Stomach smooth muscle (tissue), 2 donors: ENCODE results near the gene SNRNP200.

Experiments used
- H3K27ac ChIP-seq: one replicate; pipeline ENCODE4 v1.7.0; 2013; ENCODE audit warnings: mild to moderate bottlenecking, low read length, inconsistent platforms
- H3K27me3 ChIP-seq, 2 donors: one replicate each; pipeline ENCODE4 v1.7.0; 2013; ENCODE audit warnings: low read length in 2 of 2; ENCODE audit not compliant: insufficient read depth in 2 of 2, control insufficient read depth in 1 of 2
- H3K36me3 ChIP-seq, 2 donors: one replicate each; pipeline ENCODE4 v1.7.0; 2013; ENCODE audit warnings: low read length in 2 of 2; ENCODE audit not compliant: control insufficient read depth in 2 of 2, insufficient read depth in 2 of 2
- H3K4me1 ChIP-seq: one replicate; pipeline ENCODE4 v1.7.0; 2013; ENCODE audit warnings: low read length; ENCODE audit not compliant: control insufficient read depth, insufficient read depth
- H3K4me3 ChIP-seq, 2 donors: one replicate each; pipeline ENCODE4 v1.7.0; 2013; ENCODE audit warnings: low read length in 2 of 2
- H3K9ac ChIP-seq, 2 donors: one replicate each; pipeline ENCODE4 v1.7.0; 2013; ENCODE audit warnings: low read length in 2 of 2, mild to moderate bottlenecking in 1 of 2
- H3K9me3 ChIP-seq, 2 donors: one replicate each; pipeline ENCODE4 v1.7.0; 2013; ENCODE audit warnings: low read length in 2 of 2; ENCODE audit not compliant: control insufficient read depth in 2 of 2
- donor health status: healthy.
- donor health status: Pancreatic carcinoma.

The SNRNP200 gene

GRCh38 chr2:96340493-96341414 is 35.4 kb upstream of the SNRNP200 start:
- no peak overlapping the region for H3K27ac ChIP-seq

GRCh38 chr2:96336873-96337272 is 31.5 kb upstream of the SNRNP200 start:
- no peaks in the 10 kb centered on the region for H3K9me3 ChIP-seq
- H3K27ac ChIP-seq, result no peak overlapping the region
- H3K27me3 ChIP-seq, result no peaks in the 10 kb centered on the region
- H3K36me3 ChIP-seq, result no peaks in the 10 kb centered on the region
- H3K4me1 ChIP-seq, result peaks cover 8% of the 10 kb centered on the region
- no peak overlapping the region for H3K4me3 ChIP-seq
- no peak overlapping the region for H3K9ac ChIP-seq

More at GRCh38 chr2:96340493-96341414, 35.4 kb upstream of the SNRNP200 start:
- Histone ChIP-seq H3K4me1 (peaks cover 5% of the 10 kb centered on the region), H3K4me3 (no peak overlapping the region), H3K36me3 (no peaks in the 10 kb centered on the region), H3K9me3 (no peaks in the 10 kb centered on the region), H3K27me3 (no peaks in the 10 kb centered on the region), H3K9ac (no peak overlapping the region)

GRCh38 chr2:96336104-96336775 is 30.9 kb upstream of the SNRNP200 start:
- no peaks in the 10 kb centered on the region for H3K27me3 ChIP-seq
- H3K27ac ChIP-seq, result no peak overlapping the region
- H3K36me3 ChIP-seq, result no peaks in the 10 kb centered on the region
- no peaks in the 10 kb centered on the region for H3K9me3 ChIP-seq
- H3K4me3 ChIP-seq, result peak overlapping the region; percentile 54 to 91
- peak overlapping the region; percentile 35 to 36 for H3K9ac ChIP-seq
- H3K4me1 ChIP-seq, result peaks cover 8% of the 10 kb centered on the region

GRCh38 chr2:96333708-96334107 is 28.4 kb upstream of the SNRNP200 start:
- Histone ChIP-seq H3K27ac (no peak overlapping the region), H3K9me3 (no peaks in the 10 kb centered on the region), H3K27me3 (no peaks in the 10 kb centered on the region)

GRCh38 chr2:96330407-96330806 is 25.1 kb upstream of the SNRNP200 start:
- H3K27me3 ChIP-seq, result peaks cover 8 to 11% of the 10 kb centered on the region in 2 donors
- H3K9me3 ChIP-seq, result no peaks in the 10 kb centered on the region
- no peak overlapping the region for H3K9ac ChIP-seq
- no peak overlapping the region for H3K4me3 ChIP-seq
- H3K27ac ChIP-seq, result no peak overlapping the region
- H3K4me1 ChIP-seq, result peaks cover 9% of the 10 kb centered on the region
- no peaks in the 10 kb centered on the region for H3K36me3 ChIP-seq

More at GRCh38 chr2:96333708-96334107, 28.4 kb upstream of the SNRNP200 start:
- Histone ChIP-seq H3K4me3 (no peak overlapping the region), H3K9ac (no peak overlapping the region), H3K4me1 (peaks cover 12% of the 10 kb centered on the region), H3K36me3 (no peaks in the 10 kb centered on the region)

GRCh38 chr2:96329874-96330273 is 24.5 kb upstream of the SNRNP200 start:
- Histone ChIP-seq H3K36me3 (no peaks in the 10 kb centered on the region), H3K4me3 (no peak overlapping the region), H3K4me1 (peaks cover 8% of the 10 kb centered on the region), H3K27me3 (peaks cover 11 to 17% of the 10 kb centered on the region in 2 donors), H3K9ac (no peak overlapping the region), H3K27ac (no peak overlapping the region), H3K9me3 (no peaks in the 10 kb centered on the region)

- H3K27ac ChIP-seq, result no peak overlapping the region
- no peak overlapping the region for H3K4me3 ChIP-seq
- peaks cover 10% of the 10 kb centered on the region for H3K4me1 ChIP-seq
- H3K9me3 ChIP-seq, result no peaks in the 10 kb centered on the region
- H3K9ac ChIP-seq, result no peak overlapping the region
- peaks cover 15 to 21% of the 10 kb centered on the region in 2 donors for H3K27me3 ChIP-seq
- H3K36me3 ChIP-seq, result no peaks in the 10 kb centered on the region
Observed at GRCh38 chr2:96329456-96329855, 24.1 kb upstream of the SNRNP200 start.

- no peak overlapping the region for H3K27ac ChIP-seq
- no peak overlapping the region for H3K9ac ChIP-seq
- H3K36me3 ChIP-seq, result no peaks in the 10 kb centered on the region
- H3K4me3 ChIP-seq, result no peak overlapping the region
- H3K4me1 ChIP-seq, result peaks cover 10% of the 10 kb centered on the region
- H3K27me3 ChIP-seq, result peaks cover 15 to 33% of the 10 kb centered on the region in 2 donors
- H3K9me3 ChIP-seq, result no peaks in the 10 kb centered on the region
Observed at GRCh38 chr2:96326990-96327820, 21.9 kb upstream of the SNRNP200 start.

- Histone ChIP-seq H3K27ac (no peak overlapping the region), H3K4me1 (peaks cover 14% of the 10 kb centered on the region), H3K36me3 (no peaks in the 10 kb centered on the region), H3K9me3 (no peaks in the 10 kb centered on the region), H3K4me3 (no peak overlapping the region), H3K9ac (no peak overlapping the region), H3K27me3 (peaks cover 20 to 33% of the 10 kb centered on the region in 2 donors)
Observed at GRCh38 chr2:96326564-96326963, 21.2 kb upstream of the SNRNP200 start.

GRCh38 chr2:96325884-96326255 is 20.5 kb upstream of the SNRNP200 start:
- peaks cover 26 to 35% of the 10 kb centered on the region in 2 donors for H3K27me3 ChIP-seq

More at GRCh38 chr2:96325884-96326255, 20.5 kb upstream of the SNRNP200 start:
- no peaks in the 10 kb centered on the region for H3K9me3 ChIP-seq
- H3K4me3 ChIP-seq, result peak overlapping the region; percentile 51 to 68
- H3K9ac ChIP-seq, result no peak overlapping the region
- peaks cover 20% of the 10 kb centered on the region for H3K4me1 ChIP-seq
- H3K27ac ChIP-seq, result no peak overlapping the region
- no peaks in the 10 kb centered on the region for H3K36me3 ChIP-seq
